Spinal cord (tissue), 10 donors: ENCODE measurements around the gene LTBP2. TPM values are rescaled to one million over a fixed set of nuclear protein-coding genes. Genes with fewer than 3 reads are reported as not detected.

Experiments used
- DNase-seq, 6 donors: peaks; one replicate each; pipeline versions ENCODE4 v3.0.0 to v3.0.0-alpha.2; 2013 to 2015; ENCODE audit warnings: low spot score in 6 of 6, low read depth in 4 of 6
- H3K27ac ChIP-seq: one replicate; pipeline ENCODE4 v1.5.1; 2013; ENCODE audit warnings: low read depth, low read length, control low read depth
- H3K27me3 ChIP-seq: one replicate; pipeline ENCODE4 v1.6.1; 2013; ENCODE audit warnings: low read length; ENCODE audit not compliant: control insufficient read depth, insufficient read depth
- H3K36me3 ChIP-seq: one replicate; pipeline ENCODE4 v1.6.1; 2013; ENCODE audit warnings: low read length; ENCODE audit not compliant: control insufficient read depth, insufficient read depth
- H3K4me1 ChIP-seq: one replicate; pipeline ENCODE4 v1.6.1; 2013; ENCODE audit warnings: low read length; ENCODE audit not compliant: control insufficient read depth, insufficient read depth
- H3K4me3 ChIP-seq: one replicate; pipeline ENCODE4 v1.5.1; 2013; ENCODE audit warnings: low read depth, low read length, control low read depth
- H3K9me3 ChIP-seq: one replicate; pipeline ENCODE4 v1.6.1; 2013; ENCODE audit warnings: low read length; ENCODE audit not compliant: control insufficient read depth, insufficient read depth
- WGBS: methylation state at CpG from one replicate; pipeline ENCODE4 v1.1.5; 2013; ENCODE audit warnings: missing lambda C conversion rate; ENCODE audit not compliant: insufficient coverage; 5-methylcytosine and 5-hydroxymethylcytosine counted together
- polyA plus RNA-seq, 2 donors: library from polyadenylated mRNA; unstranded; fragments of 120-200 nt; gene quantifications; one replicate each; pipeline ENCODE4 v1.2.1, GENCODE V29; 2013; ENCODE audit not compliant: insufficient read length in 2 of 2
- total RNA-seq, 2 donors: library from RNA; depleted of rRNA in 1 of 2; stranded (reverse); fragments of 120-200 nt in 1 of 2; fragments of >200 nt in 1 of 2; gene quantifications; one replicate each; pipeline versions ENCODE4 v1.2.3 to v1.2.4, GENCODE V29; 2013 to 2014
- donor health status: healthy.

The LTBP2 gene
- total and polyA plus RNA-seq, 4 donors, result 2.2 to 23.9 (median 13.6) TPM

DNA sequence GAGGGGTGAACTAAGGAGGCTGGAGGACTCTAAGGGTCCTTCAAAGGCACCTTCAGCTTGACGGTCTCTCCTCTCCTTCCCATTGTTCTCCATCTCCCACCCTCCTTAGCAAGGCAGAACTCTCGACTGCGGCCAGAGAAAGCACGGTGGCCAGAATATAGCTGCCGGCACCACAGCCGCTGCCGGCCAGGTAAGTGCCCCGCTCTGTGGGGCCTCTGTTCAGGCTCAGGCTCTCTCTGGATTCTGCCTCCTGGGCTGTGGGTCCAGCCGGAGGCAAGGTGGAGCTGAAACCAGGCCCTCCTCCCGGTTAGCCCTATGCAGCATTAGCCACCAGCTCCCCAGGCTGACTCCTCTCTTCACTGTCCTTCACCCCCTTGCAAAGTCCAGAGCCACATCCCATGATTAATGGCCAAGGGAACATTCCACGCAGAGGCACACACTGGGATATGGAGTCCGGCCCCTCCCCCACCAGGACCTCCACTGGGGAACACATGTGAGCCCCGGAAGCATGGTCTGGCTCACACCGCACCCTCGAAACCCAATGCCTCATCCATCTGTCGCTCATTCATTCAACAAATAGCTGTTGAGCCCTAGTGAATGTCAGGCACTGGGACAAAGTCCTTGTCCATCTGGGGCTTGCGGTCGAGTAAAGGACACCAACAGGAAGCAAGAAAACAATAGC, 25.2 kb downstream of the LTBP2 start:
- WGBS, result 85% methylated on average over 18 of the region's 18 CpGs
- DNase-seq, result no peak
- Histone ChIP-seq H3K27me3 (no peaks in the 10 kb centered on the region), H3K9me3 (no peaks in the 10 kb centered on the region), H3K27ac (no peak overlapping the region), H3K4me3 (no peak overlapping the region), H3K36me3 (peaks cover 2% of the 10 kb centered on the region), H3K4me1 (peaks cover 9% of the 10 kb centered on the region)

DNA sequence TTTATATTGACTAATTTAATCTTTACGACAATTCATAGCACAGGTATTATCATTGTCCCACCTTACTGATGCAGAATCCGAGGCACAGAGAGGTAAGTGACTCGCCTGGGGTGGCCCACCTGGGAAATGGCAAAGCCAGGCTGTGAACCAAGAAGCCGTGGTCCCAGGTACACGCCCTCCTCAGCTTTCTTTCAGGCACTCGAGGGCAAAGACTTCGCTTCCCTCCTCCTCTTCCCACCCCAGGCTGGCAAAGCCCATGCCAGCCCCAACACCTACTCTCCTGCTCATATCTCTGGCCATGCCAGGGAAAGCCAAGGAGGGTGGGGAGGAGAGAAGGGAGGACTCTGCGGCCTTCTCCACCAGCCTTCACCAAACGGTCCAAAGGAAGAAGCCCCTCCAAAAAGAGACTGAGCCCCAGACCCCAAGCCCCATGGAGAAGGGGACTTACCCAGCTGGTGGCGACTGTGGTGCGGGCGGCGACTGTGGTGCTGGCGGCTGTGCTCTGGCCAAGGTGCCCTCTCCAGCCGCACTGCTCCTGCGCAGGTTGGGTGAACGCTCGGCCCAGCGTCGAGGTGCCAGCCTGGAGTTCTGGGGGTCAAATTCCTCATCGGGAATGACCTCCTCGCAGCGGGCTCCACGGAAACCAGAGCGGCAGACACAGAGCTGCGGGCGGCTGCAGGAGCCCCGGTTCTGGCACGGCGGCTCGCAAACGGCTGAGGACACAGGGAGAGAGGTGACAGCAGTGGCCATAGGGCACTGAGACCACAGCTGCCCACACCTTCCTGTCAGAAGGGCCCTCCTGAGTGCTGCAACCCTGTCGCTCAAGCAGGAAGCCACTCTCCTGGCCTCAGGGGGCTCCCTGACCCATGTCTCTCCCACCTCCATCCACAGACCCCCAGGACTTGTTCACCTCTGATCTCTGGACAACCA, 26.4 kb downstream of the LTBP2 start:
- Histone ChIP-seq H3K4me3 (no peak overlapping the region), H3K36me3 (peaks cover 2% of the 10 kb centered on the region), H3K27me3 (no peaks in the 10 kb centered on the region), H3K9me3 (no peaks in the 10 kb centered on the region), H3K27ac (no peak overlapping the region), H3K4me1 (peaks cover 9% of the 10 kb centered on the region)
- 85% methylated on average over 26 of the region's 33 CpGs for WGBS
- DNase-seq, result no peak

DNA sequence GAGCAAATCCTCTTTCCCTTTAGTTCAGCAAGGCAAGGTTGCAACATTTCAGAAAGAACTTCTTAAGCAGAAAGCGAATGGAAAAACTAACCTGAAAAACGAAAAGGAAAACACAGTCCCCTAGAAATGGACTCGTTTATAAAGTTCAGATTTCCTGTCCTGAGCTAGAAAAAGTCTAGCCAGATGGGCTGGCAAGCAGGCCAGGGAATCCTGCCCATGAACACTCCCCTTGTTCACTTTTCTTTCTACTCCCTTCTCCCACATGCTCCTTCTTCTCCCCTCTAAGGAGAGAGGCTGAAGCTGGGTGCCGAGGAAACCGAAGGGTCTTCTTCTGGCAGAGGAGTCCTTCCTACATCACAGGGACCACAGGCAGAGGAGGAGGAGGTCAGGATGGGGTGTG, 27.1 kb downstream of the LTBP2 start:
- WGBS, result 70% methylated on average over 3 of the region's 5 CpGs
- Histone ChIP-seq H3K4me1 (peaks cover 9% of the 10 kb centered on the region), H3K27ac (no peak overlapping the region), H3K36me3 (peaks cover 2% of the 10 kb centered on the region), H3K9me3 (no peaks in the 10 kb centered on the region), H3K27me3 (no peaks in the 10 kb centered on the region), H3K4me3 (no peak overlapping the region)
- DNase-seq, result no peak

DNA sequence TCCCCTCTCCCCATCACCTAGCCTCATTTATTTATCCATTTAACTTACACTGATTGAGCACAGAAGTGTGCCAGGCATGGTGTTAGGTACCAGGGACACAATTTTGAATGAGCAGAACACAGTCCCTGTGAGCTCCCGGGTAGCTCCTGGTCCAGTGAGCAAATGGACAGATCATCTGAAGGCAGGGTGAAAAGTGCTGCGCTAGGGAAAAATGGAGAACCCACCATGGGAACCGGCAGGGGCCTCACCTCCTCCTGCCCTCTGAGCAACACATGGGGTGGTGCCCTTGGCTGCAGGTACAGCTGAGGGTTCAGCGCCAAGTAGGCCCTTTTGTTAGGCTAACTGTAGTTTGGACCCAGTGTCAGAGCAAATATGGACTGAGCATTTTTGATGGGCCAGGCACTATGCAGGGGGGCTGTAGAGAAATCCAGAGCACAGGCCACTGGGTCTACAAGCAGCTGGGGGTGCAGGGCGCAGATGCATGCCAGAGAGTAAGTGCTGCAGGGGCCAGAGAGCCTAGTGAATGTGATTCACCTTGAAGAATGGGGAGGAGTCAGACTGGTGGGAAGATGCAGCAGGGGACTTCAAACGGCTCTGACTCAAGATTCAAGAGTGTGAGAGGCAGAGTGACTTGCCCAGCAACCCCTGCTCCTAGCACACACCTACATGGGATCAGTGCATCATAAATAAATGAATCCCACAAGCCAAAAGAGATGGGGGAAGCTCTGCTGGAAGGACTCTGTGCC, 28.2 kb downstream of the LTBP2 start:
- H3K36me3 ChIP-seq, result peaks cover 2% of the 10 kb centered on the region
- H3K4me1 ChIP-seq, result peaks cover 5% of the 10 kb centered on the region
- WGBS, result 83% methylated on average over 5 of the region's 6 CpGs
- no peaks in the 10 kb centered on the region for H3K9me3 ChIP-seq
- H3K27ac ChIP-seq, result no peak overlapping the region
- H3K27me3 ChIP-seq, result no peaks in the 10 kb centered on the region
- no peak overlapping the region for H3K4me3 ChIP-seq
- DNase-seq, result no peak

DNA sequence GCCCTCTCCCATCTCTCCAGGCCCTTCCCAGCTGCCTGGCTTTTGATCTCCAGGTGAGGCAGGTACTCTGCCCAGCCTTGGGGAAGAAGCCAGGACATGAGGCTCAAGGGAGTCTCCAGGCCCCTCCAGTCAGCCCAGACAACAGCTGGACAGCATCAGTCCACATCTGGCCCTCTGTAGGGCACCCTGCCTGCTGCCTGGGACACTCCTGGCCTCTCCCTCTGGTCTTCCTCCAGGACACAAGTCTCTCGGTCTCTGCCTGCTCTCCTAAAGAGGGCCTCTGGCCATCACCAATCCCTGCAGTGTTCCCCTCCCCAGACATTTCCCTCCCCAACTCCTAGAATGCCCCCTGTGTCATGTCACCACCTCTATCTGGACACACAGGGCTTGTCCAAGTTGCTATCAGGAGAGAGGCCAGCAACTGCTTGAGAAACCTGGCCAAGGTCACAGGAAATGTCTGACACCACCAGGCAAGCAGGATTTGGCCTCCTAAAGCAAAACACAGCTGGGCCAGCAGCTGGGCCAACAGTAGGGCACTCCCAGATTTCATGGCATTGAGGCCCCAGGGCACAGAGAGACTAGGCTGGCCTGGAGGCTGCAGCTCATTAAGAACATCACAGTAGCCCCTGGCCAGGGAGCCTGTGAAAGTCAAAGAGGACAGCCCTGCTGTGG, 29.0 kb downstream of the LTBP2 start:
- Histone ChIP-seq H3K27me3 (no peaks in the 10 kb centered on the region), H3K27ac (no peak overlapping the region), H3K4me1 (peaks cover 5% of the 10 kb centered on the region), H3K4me3 (no peak overlapping the region), H3K36me3 (peaks cover 2% of the 10 kb centered on the region), H3K9me3 (no peaks in the 10 kb centered on the region)
- WGBS, result 100% methylated on average over 1 of the region's 1 CpG
- DNase-seq, result no peak

DNA sequence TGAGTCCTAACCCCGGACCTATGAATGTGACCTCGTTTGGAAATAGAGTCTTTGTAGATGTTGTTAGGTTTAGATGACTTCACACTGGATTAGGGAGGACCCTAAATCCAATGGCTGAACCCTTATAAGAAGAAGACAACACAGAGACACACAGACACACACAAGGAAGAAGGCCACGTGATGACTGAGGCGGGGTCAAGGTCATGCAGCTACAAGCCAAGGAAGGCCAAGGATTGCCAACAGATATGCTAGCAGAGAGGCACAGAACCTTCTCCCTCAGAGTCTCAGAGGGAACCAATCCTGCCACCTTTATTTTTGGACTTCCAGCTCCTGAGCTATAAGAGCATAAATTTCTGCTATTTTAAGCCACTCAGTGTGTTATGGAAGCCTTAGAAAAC, 31.8 kb downstream of the LTBP2 start:
- Histone ChIP-seq H3K9me3 (no peaks in the 10 kb centered on the region), H3K27me3 (no peaks in the 10 kb centered on the region), H3K27ac (no peak overlapping the region), H3K4me3 (no peak overlapping the region), H3K4me1 (peaks cover 5% of the 10 kb centered on the region), H3K36me3 (no peaks in the 10 kb centered on the region)
- WGBS, result 93% methylated on average over 2 of the region's 4 CpGs
- DNase-seq, result no peak

DNA sequence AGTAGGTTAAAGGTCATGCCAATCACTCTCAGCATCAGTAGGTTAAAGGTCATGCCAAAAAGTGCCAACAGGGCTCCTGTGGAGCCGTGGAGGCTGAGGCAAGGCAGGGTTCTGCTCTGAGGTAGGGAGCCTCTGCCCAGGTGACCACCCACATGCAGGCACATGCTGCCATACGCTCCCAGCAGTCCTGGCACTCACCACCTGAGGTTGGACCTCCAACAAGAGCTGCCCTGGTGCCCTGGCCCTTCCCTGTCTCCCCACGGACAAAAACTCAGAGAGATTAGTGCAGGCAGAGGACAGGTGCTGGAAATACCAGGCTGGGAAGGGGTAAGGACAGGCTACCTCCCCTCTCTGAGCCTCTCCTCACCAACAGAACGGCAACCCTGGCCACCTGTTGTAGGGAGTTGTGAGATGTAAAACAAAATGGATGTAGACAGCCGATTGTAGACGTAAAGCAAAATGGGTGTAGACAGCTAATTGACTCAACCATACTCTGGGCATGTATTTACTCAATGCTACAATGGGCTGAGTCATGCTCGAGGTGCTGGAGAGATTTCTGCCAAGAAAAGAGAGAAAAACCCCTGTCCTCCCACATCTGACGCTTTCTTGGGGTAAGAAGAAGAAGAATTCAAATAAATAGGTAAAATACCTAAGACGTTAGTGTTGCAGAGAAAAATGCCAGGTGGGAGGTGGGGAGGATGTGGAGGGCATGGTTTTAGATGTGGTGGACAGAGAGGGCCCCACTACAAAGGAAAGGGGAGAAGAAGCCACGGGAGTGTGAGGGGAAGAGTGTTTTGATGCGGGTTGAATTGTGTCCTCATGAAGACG, 32.4 kb downstream of the LTBP2 start:
- H3K4me1 ChIP-seq, result peaks cover 5% of the 10 kb centered on the region
- no peaks in the 10 kb centered on the region for H3K36me3 ChIP-seq
- no peak for DNase-seq
- H3K27ac ChIP-seq, result no peak overlapping the region
- no peaks in the 10 kb centered on the region for H3K27me3 ChIP-seq
- H3K9me3 ChIP-seq, result no peaks in the 10 kb centered on the region
- H3K4me3 ChIP-seq, result no peak overlapping the region
- whole genome bisulfite sequencing, result 92% methylated on average over 3 of the region's 12 CpGs

DNA sequence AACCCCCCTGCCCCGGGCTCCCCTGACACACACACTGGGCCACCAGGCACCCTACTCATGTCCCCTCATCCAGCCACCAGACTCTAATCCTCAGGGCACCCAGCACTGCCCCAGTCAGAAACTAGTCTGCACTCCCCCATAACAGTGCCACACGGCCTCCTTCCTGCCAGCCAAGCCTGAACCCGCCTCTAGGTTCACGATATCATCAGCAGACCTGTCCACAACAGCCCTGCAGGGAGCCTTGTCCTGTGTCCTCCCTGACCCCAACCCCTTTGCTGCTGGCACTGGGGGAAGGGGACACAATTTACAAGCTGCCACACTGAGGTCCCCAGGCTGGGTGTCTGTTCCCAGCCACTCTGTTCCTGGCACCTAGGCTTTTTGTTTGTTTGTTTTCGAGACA, 33.6 kb downstream of the LTBP2 start:
- Histone ChIP-seq H3K4me1 (peaks cover 5% of the 10 kb centered on the region), H3K27ac (no peak overlapping the region), H3K9me3 (no peaks in the 10 kb centered on the region), H3K27me3 (no peaks in the 10 kb centered on the region), H3K36me3 (no peaks in the 10 kb centered on the region), H3K4me3 (no peak overlapping the region)
- DNase-seq, result no peak
- 75% methylated on average over 5 of the region's 5 CpGs for WGBS

DNA sequence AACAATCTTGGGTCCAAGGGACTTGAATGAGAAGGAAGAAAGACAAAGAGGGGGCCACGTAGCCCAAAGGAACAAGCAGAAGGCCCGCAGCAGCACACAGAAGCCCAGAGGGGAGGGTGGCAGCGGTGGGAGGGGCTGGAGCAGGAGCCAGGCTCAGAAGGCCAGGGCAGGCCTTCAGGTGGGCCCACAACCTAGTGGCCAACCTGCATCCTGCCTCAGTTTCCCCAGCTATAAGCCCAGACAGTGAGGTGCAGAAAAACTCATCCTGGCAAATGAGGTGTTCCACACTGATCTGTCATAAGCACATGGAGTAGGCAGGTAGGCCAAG, 34.1 kb downstream of the LTBP2 start:
- no peak for DNase-seq
- 76% methylated on average over 3 of the region's 3 CpGs for WGBS
- peaks cover 8% of the 10 kb centered on the region for H3K4me1 ChIP-seq
- no peak overlapping the region for H3K4me3 ChIP-seq
- H3K36me3 ChIP-seq, result no peaks in the 10 kb centered on the region
- H3K9me3 ChIP-seq, result no peaks in the 10 kb centered on the region
- no peak overlapping the region for H3K27ac ChIP-seq
- H3K27me3 ChIP-seq, result peaks cover 2% of the 10 kb centered on the region
